Spinal cord (tissue), 10 donors: ENCODE data around the gene ALX4. TPM values are rescaled to one million over a fixed set of nuclear protein-coding genes. Genes with fewer than 3 reads are reported as not detected.

Experiments used
- DNase-seq, 6 donors: peaks; one replicate each; pipeline versions ENCODE4 v3.0.0 to v3.0.0-alpha.2; 2013 to 2015; ENCODE audit warnings: low spot score in 6 of 6, low read depth in 4 of 6
- H3K27ac ChIP-seq: one replicate; pipeline ENCODE4 v1.5.1; 2013; ENCODE audit warnings: low read depth, low read length, control low read depth
- H3K27me3 ChIP-seq: one replicate; pipeline ENCODE4 v1.6.1; 2013; ENCODE audit warnings: low read length; ENCODE audit not compliant: control insufficient read depth, insufficient read depth
- H3K36me3 ChIP-seq: one replicate; pipeline ENCODE4 v1.6.1; 2013; ENCODE audit warnings: low read length; ENCODE audit not compliant: control insufficient read depth, insufficient read depth
- H3K4me1 ChIP-seq: one replicate; pipeline ENCODE4 v1.6.1; 2013; ENCODE audit warnings: low read length; ENCODE audit not compliant: control insufficient read depth, insufficient read depth
- H3K4me3 ChIP-seq: one replicate; pipeline ENCODE4 v1.5.1; 2013; ENCODE audit warnings: low read depth, low read length, control low read depth
- H3K9me3 ChIP-seq: one replicate; pipeline ENCODE4 v1.6.1; 2013; ENCODE audit warnings: low read length; ENCODE audit not compliant: control insufficient read depth, insufficient read depth
- WGBS: methylation state at CpG from one replicate; pipeline ENCODE4 v1.1.5; 2013; ENCODE audit warnings: missing lambda C conversion rate; ENCODE audit not compliant: insufficient coverage; 5-methylcytosine and 5-hydroxymethylcytosine counted together
- polyA plus RNA-seq, 2 donors: library from polyadenylated mRNA; unstranded; fragments of 120-200 nt; gene quantifications; one replicate each; pipeline ENCODE4 v1.2.1, GENCODE V29; 2013; ENCODE audit not compliant: insufficient read length in 2 of 2
- total RNA-seq, 2 donors: library from RNA; depleted of rRNA in 1 of 2; stranded (reverse); fragments of 120-200 nt in 1 of 2; fragments of >200 nt in 1 of 2; gene quantifications; one replicate each; pipeline versions ENCODE4 v1.2.3 to v1.2.4, GENCODE V29; 2013 to 2014
- donor health status: healthy.

The ALX4 gene
- total and polyA plus RNA-seq, 4 donors = 0.30 to 8.6 (median 0.48) TPM

DNA sequence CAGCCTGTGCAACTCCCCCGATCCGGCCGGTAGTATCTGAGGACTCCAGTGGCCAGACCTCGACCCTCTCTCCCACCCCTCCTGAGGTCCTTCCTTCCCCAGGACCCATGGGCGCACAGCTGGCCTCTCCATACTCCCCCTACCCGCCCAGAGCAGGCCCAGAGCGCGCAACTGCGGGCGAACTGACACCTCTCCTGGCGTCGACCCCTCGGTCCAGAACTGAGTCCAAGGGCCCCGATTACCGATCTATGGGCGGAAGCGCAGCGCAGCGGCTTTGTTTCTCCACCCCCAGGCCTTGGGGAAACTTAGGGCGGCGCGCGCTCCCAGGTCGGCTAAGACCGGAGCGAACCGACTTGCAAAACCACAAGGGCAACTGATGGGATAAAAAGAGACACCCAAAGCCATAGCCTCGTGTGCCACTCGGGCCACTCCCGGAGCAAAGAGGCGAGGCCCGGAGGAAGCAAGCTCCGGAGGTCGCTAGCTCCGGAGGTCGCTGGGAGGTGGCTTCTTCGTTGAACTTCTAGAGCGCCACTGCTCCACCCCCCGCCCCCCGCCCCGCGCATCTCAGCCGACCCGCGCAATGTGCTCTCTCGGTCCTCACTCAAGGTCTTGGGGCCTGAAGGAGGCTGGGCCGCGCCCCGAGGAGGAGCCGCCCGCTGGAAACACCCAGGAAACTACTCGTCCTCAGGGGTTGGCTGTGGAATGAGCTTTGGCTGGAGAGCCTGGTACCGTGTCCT is 9.8 kb upstream of the ALX4 start:
- H3K27ac ChIP-seq = no peak overlapping the region
- H3K36me3 ChIP-seq = no peaks in the 10 kb centered on the region
- H3K27me3 ChIP-seq = peaks cover 100% of the 10 kb centered on the region
- H3K9me3 ChIP-seq = no peaks in the 10 kb centered on the region
- DNase-seq = no peak
- WGBS = under 1% methylated on average over 53 of the region's 53 CpGs
- H3K4me1 ChIP-seq = peaks cover 24% of the 10 kb centered on the region
- no peak overlapping the region for H3K4me3 ChIP-seq

GRCh38 chr11:44319170-44319551 is 9.2 kb upstream of the ALX4 start:
- WGBS = 3% methylated on average over 12 of the region's 15 CpGs
- Histone ChIP-seq H3K27ac (no peak overlapping the region), H3K9me3 (no peaks in the 10 kb centered on the region), H3K27me3 (peaks cover 100% of the 10 kb centered on the region), H3K4me3 (no peak overlapping the region), H3K36me3 (no peaks in the 10 kb centered on the region), H3K4me1 (peaks cover 24% of the 10 kb centered on the region)
- DNase-seq = no peak

- DNase-seq = no peak
- 31% methylated on average over 2 of the region's 2 CpGs for WGBS
- no peak overlapping the region for H3K4me3 ChIP-seq
- no peak overlapping the region for H3K27ac ChIP-seq
- peaks cover 100% of the 10 kb centered on the region for H3K27me3 ChIP-seq
- H3K9me3 ChIP-seq = no peaks in the 10 kb centered on the region
- no peaks in the 10 kb centered on the region for H3K36me3 ChIP-seq
- H3K4me1 ChIP-seq = peaks cover 24% of the 10 kb centered on the region
Measured at GRCh38 chr11:44318369-44318768, 8.4 kb upstream of the ALX4 start.

GRCh38 chr11:44316659-44317240 is 6.8 kb upstream of the ALX4 start:
- no peaks in the 10 kb centered on the region for H3K9me3 ChIP-seq
- H3K4me1 ChIP-seq = peaks cover 24% of the 10 kb centered on the region
- H3K4me3 ChIP-seq = peak overlapping the region; percentile 21
- under 1% methylated on average over 43 of the region's 44 CpGs for WGBS
- peaks cover 100% of the 10 kb centered on the region for H3K27me3 ChIP-seq
- DNase-seq = no peak
- H3K36me3 ChIP-seq = no peaks in the 10 kb centered on the region
- no peak overlapping the region for H3K27ac ChIP-seq

DNA sequence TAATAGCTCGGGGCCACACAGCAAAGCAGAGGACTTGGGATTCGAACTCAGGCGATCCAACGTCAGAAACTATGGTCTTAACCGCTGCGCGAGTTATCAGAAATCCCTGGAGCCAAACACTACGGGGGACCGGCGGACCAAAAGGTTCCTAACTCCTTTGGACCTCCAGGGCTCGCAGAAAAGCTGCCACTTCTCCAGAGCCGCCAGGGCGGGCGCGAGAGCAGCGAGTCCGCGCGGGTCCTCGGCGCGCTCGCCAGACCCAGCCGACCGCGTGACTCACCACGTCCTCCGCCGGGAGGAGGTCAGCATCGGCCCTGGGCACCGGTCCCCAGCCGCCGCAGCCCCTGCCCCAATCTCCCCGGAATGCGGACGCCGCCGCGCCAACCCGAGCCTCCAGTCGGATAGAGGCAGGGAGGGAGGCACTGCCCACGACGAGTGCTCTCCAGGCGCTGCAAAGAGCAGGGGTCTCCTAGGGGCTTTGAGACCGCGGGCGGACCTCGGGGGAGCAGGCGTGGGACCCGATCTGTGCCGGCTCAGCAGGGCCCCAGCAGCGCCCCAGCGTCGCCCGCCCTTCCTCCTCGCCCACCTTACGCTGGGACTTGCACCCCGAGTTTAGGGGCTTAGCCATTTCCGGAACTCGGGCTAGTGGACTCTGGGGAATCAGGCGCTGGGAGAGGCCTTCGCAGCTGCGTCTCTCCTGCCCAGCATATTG is 6.2 kb upstream of the ALX4 start:
- Histone ChIP-seq H3K9me3 (no peaks in the 10 kb centered on the region), H3K4me3 (no peak overlapping the region), H3K27ac (no peak overlapping the region), H3K4me1 (peaks cover 27% of the 10 kb centered on the region), H3K36me3 (no peaks in the 10 kb centered on the region), H3K27me3 (peaks cover 100% of the 10 kb centered on the region)
- DNase-seq = no peak
- WGBS = under 1% methylated on average over 63 of the region's 63 CpGs

DNA sequence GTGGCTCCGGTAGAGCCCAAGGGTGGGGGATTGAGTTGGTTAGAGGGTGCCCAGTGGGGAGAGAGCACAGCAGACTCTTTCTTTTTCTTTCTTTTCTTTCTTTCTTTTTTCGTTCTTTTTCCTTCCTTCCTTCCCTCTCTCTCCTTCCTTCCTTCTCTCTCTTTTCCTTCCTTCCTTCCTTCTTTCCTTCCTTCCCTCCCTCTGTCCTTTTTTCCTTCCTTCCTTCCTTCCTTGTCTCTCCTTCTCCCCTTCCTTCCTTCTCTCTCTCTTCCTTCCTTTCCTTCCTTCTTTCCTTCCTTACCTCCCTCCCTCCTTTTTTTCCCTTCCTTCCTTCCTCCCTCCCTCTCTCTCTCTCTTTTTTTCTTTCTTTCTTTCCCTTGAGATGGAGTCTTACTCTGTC is 4.8 kb upstream of the ALX4 start:
- WGBS = 8% methylated on average over 1 of the region's 2 CpGs
- DNase-seq = no peak
- Histone ChIP-seq H3K9me3 (no peaks in the 10 kb centered on the region), H3K4me1 (peaks cover 35% of the 10 kb centered on the region), H3K27me3 (peaks cover 100% of the 10 kb centered on the region), H3K27ac (no peak overlapping the region), H3K36me3 (no peaks in the 10 kb centered on the region), H3K4me3 (no peak overlapping the region)

- Histone ChIP-seq H3K27ac (no peak overlapping the region), H3K27me3 (peaks cover 100% of the 10 kb centered on the region), H3K36me3 (no peaks in the 10 kb centered on the region), H3K4me3 (no peak overlapping the region), H3K4me1 (peaks cover 38% of the 10 kb centered on the region), H3K9me3 (no peaks in the 10 kb centered on the region)
- WGBS = 5% methylated on average over 4 of the region's 9 CpGs
- no peak for DNase-seq
Measured at GRCh38 chr11:44313761-44314489, 4.0 kb upstream of the ALX4 start.

GRCh38 chr11:44312876-44313275 is 2.9 kb upstream of the ALX4 start:
- no peaks in the 10 kb centered on the region for H3K36me3 ChIP-seq
- 8% methylated on average over 3 of the region's 4 CpGs for whole genome bisulfite sequencing
- DNase-seq = no peak
- H3K4me3 ChIP-seq = no peak overlapping the region
- H3K9me3 ChIP-seq = no peaks in the 10 kb centered on the region
- peaks cover 100% of the 10 kb centered on the region for H3K27me3 ChIP-seq
- H3K27ac ChIP-seq = no peak overlapping the region
- H3K4me1 ChIP-seq = peaks cover 38% of the 10 kb centered on the region

DNA sequence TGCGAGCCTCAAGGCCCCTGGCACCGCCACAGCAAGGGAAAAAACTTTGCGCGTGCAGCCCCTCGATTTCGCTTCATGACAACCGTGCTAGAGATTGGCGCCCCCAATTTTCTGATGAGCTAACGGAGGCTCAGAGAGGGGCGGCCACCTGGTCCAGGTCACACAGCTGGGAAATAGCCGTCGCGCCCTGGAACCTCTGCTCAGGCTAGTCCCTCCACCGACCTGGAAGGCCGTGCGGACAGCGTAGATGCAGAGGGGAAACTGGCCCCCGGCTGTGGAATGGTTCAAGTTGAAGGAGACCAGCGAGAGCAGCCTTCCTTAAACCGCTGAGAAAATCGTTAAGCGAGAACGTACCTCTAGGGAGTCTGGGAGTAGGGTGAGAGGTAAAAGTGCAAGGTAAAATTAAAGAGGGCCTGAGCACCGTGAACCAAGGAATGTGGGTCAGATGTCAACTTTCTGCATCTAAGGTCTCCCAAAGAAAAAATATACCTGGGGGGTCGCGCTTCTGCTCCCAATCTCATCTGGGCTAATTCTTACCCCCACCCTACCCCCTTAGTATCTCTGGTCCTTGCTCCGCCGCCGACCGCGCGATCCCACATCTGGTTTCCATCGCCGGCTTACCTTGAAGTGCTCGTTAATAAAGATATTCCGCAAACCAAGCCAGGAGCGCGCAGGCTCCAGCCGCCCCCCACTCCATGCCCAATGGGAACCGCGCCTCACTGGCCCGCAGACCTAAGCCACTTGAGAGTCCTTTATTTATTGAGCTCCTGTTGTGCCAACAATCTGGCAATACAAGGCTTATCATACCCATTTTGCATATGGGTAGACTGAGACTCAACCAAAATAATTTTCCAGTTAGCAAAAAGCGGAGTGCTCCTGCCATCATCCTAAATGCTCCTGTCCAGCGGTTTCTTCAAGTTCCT is 1.7 kb upstream of the ALX4 start:
- H3K27me3 ChIP-seq = peaks cover 100% of the 10 kb centered on the region
- no peak for DNase-seq
- H3K9me3 ChIP-seq = no peaks in the 10 kb centered on the region
- no peak overlapping the region for H3K4me3 ChIP-seq
- H3K36me3 ChIP-seq = no peaks in the 10 kb centered on the region
- WGBS = 3% methylated on average over 43 of the region's 44 CpGs
- H3K4me1 ChIP-seq = peaks cover 32% of the 10 kb centered on the region
- H3K27ac ChIP-seq = no peak overlapping the region
